Raji (cell line): ENCODE results near the gene MYH4.

ENCODE experiments used
- POLR2A ChIP-seq: IDR thresholded peaks from 2 replicates; pipeline ENCODE4 v1.6.1; 2011; ENCODE audit warnings: low read depth, low read length, control low read depth; ENCODE audit not compliant: insufficient read depth

The MYH4 gene

DNA sequence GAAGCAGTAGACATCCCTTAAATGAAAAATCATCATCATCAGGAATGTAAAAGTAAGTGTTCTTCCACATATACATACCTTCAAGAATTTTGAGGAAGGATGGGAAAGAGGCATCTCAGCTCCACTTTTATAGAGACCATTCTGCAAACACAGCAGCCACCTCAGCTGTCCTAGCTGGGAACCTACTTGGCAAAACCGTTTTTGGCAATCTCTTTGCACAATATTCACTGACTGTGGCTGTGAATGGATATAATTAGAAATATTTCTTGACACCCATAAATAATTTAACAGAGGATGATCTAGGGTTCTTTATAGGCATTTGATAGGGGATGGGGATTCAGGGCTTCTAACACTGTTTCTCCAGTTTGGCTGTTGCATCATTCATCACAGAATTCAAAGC lies at the start of gene MYH4:
MYH4 (minus strand) TSS at position 101 of the 400 bp plus-strand sequence. CDS start 2,814 bp downstream, outside the sequence.
- TF ChIP-seq POLR2A = no peak

DNA sequence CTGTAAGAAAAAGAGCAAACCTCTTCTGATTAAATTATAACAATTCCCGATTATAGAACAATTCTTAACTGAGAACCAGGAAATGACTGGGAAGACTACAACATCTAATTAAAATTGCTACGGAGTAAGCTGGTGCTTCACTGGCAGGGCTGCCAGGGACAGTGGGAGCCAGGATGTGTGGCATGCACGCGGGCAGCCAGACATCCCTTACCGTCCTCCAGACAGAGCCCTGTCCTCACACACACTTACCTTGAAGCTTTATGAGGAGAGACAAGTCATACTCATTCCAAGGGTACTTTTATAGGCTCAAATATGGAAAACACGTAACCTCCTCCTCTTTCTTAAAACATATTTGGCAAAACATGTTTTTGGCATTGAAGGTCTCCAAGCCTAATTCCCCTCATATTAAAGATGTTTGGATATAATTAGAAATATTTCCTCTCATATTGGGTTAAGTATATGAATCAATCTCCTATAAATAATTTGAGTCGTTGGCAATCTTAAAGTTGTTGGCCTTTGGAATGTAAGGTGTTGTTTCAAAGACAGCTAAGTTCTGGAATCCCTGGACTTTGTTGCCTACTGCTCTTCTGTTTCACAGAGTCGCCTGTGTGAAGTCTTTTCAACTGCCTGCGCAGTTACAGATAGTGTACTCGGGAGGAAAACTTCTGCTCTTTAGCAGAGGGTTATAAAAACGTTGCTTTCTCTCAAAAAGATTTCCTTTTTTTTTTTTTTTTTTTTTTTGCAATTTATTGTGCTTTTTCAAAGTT lies 49.1 kb upstream of the MYH4 start, which contains the start of gene MYH1:
MYH1 (minus strand) TSS at position 272 of the 767 bp plus-strand sequence. CDS start 1,900 bp downstream, outside the sequence.
- no peak for TF ChIP-seq POLR2A

DNA sequence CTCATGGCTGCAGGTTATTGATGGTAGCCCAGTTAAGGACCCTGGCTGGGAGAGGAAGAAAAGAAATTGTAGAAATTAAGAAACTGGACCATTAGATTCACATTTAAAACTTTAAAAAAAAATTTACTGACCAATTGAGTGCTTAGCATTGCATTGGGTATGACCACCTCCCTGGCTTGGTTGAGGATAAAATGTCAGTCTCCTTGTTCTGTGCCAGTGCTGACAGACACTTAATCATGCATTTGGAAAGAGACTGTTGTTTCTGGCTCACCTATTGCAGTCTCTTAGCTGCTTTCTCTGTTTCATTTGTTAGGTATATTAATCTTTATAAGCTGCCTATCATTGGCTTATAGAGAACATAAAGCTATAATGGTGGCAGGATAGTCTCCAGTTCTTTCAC lies 47.3 kb upstream of the MYH4 start:
- no peak for TF ChIP-seq POLR2A

DNA sequence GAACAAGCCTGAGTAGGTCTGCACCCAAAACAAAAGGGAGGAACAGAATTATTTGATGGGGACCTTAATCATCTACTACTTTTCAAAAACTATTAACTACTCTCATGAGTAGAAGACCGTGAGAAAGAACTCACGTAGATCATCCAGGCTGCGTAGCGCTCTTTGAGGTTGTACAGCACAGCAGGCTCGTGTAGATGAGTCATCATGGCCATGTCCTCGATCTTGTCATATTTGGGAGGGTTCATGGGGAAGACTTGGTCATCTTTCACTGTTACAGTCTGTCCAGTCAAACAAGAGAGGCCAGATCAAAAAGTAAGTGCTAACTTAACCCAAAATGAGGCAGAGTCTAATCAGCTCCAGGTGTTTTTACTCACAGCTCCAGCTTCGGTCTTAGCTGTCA lies 46.7 kb upstream of the MYH4 start:
- TF ChIP-seq POLR2A = no peak

DNA sequence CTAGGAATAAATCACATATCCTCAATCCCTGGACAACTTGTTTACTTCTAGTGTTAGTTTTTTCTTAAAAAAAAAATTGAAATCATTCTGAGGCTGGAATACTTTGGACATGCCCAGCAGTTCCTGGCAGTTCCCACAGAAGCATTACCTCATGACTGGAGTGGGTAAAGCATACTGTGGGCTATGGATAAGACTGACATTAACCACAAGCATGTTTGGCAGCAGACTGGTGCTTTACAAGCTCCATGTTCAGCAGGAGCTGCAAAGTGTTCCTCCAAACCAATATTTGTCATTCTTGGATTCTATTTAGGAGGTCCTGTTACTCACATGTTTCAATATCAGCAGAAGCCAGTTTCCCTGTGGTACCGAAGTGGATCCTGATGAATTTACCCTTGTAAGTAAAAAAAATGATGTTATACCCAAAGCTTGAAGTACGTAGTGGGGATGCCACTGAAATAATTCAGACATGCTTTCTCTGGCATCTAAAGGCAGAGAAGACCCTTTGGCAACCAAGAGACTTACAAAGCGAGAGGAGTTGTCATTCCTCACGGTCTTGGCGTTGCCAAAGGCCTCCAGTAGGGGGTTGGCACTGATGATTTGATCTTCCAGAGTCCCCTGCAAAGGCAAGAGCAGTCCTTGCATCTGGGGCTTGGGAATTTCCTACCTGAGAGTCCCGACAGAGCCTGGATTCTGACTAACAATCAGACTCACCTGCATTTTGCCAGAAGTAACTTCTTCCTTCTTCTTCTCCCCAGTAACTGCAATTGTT lies 44.1 kb upstream of the MYH4 start:
- TF ChIP-seq POLR2A = no peak

DNA sequence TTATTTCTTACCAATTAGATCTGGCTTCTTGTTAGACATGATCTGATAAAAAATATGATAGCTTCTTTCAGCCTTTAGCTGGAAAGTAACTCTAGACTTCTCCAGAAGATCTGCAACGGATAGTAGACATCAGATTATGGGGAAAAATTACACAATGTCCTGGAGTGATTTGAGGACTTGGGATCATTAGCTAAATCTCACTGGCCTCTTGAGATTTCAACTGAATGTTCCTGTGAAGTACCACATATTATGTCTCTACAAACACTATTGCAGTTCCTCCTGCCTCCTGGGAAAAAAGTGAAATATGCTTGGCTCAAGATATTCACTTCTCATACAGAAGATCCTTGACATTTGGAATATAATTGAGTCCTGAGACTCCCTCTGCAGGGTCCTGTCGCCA lies 43.5 kb upstream of the MYH4 start:
- TF ChIP-seq POLR2A = no peak

DNA sequence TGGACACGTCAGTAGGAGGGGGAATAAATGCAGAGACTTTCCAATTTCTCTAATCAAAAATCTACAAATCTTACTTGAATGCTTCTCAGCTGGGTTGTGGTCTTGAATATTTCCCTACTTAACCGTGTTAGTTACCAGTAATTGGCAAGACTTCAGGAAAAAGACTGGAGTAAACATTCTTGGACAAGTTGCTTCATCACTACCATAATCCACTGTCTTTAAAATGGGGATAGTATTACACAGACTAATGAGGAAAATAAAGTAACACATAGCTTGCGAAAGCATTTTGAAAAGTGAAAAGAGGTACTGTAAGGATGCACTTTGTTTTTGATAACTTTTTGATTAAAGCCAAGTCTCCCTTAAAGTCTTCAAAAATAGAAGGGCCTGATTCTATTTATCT lies 30.6 kb upstream of the MYH4 start:
- TF ChIP-seq POLR2A = no peak

DNA sequence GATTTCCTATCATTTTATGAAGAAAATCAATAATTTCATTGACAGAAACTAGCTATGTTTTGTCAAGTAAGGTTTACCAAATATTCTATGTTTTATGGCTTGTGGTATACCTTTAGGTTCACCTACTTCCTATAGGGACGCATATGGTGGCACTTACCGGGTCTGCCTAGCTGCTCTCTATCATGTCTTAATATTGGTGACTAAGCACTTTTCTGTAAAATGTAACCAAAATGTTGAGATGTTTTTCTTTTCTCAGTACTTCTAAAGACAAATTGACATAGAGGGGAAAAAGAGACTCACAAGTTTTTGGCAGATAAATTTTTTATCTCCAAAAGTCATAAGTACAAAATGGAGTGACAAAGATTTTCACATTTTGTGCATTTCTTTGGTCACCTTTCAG lies 22.6 kb upstream of the MYH4 start:
- TF ChIP-seq POLR2A = no peak

DNA sequence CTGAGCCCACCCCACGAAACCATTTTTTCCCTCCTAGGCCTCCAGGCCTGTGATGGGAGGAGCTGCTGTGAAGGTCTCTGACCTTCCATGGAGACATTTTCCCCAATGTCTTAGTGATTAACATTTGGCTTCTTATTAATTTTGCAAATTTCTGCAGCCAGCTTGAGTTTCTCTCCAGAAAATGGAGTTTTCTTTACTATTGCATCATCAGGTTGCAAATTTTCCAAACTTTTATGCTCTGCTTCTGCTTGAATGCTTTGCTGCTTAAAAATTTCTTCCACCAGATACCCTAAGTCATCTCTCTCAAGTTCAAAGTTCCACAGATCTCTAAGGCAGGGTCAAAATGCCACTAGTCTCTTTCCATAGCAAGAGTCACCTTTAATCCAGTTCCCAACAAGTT lies 12.9 kb upstream of the MYH4 start:
- no peak for TF ChIP-seq POLR2A

DNA sequence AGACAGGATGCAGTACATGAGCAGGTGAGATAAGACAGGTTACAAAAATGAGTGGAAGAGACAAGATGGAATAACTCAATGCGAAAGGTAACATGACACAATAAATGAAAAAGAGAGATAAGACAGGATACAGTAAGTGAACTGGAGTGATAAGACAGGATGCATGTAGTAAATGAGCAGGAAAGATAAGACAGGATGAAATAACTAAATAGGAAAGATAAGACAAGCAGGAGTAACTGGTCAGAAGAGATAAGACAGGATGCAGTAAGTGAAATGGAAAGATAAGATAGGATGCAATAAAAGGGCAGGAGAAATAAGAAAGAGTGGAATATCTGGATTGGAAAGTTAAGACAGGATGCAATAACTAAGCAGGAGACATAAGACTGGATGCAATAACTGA lies 8.3 kb upstream of the MYH4 start:
- TF ChIP-seq POLR2A = no peak

DNA sequence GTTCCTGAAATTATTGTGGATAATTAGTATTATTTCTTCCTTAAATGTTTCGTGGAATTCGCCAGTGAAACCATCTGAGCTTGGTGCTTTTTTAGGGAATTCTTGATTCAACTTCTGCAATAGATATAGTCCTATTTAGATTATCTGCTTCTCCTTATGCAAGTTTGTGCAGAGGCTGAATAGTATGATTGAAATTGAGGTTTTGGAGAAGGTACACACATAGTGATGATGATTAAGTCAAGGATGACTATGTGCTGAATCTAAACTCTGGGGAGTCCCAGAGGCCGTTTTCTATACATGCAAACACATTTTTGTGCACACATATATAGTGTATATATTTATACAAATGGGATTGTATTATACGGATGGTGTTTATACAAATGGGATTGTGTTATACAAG lies 5.2 kb upstream of the MYH4 start:
- TF ChIP-seq POLR2A = no peak

DNA sequence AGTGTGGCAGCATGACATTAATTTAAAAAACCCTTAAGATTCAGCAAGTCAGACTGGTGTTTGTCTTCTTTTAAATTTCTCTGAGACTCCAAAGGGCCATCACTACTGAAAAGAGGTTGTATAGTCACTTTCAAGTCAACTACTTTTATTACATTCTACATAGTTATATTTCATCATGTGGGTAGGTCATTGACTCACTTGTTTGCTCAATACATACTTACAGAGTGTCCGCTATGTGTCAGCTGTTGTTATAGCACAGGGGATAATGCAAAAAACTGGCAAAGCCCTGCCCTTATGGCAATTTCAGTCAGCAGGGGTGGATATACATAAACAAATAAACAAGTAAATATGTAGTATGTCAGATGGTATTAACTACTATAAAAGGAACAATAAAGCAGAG lies 2.5 kb upstream of the MYH4 start:
- no peak for TF ChIP-seq POLR2A

DNA sequence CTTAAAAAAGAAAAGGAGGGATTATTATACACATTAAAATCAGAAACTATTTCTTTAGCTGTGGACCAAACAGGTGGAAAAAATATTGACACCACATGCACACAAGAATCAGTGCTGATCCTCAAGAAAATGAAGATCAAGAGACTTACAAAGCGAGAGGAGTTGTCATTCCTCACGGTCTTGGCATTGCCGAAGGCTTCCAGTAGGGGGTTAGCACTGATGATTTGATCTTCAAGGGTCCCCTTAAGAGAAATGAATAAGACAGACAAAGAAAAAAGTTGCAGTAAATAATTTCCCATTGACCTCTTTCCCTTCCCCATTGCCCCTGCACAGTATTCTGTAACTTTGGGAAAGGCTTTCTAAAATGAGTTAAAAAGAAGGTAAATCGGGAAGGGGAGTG lies 6.0 kb downstream of the MYH4 start:
- TF ChIP-seq POLR2A = no peak

DNA sequence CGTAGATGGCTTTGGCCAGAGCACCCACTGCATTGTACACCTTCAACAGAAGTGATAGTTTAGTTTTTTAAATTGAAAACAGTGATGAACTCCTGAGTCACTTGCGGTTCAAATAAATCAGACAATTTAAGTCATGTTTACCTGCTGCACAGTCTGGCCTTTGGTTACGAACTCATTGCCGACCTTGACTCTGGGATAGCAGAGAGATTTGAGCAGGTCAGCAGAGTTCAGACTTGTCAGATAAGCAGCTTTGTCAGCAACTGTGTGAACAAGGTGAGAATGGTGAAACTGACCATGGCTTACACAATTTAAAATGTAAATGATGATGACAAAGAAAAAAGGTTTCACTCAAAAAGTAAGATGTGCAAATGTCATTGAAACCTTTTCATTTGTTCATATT lies 9.3 kb downstream of the MYH4 start:
- TF ChIP-seq POLR2A = no peak

DNA sequence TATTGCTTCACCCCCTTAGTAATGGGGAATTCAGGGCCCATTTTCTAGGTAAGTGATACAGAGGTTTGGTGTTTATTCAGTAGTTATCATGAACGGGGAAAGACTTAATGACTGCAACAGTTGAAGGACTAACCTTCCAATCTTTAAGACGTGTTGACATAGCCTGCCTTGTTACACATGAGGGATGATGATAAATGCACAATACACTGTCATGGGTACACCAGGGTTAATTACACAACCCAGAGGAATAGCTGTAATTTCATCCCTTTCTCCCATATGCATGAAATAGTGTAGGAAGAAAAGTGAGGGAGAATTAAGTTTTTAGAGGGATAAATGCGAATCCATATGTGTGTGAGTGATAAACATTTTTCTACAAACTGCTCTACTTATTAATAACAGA lies 10.7 kb downstream of the MYH4 start:
- no peak for TF ChIP-seq POLR2A

DNA sequence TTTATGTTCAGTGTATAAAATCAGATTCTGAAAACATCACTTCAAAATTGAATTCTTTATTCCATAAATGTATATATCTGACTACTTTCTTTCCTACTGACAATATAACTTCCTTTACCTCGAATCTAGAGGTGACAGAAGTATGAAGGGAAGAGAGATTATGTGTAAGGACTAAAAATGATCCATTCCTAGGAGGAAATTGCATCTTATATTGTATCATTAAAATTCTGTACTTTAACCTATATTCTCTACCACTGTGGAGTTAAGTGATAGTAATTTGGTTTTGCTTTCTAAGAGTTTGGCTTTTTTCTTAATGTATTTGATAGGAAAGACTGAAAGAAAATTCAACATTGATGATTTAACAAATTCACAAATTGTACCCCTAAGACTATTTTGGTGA lies 11.4 kb downstream of the MYH4 start:
- TF ChIP-seq POLR2A = no peak
